Renal pelvis (tissue), 12 donors: ENCODE results near the gene ZSCAN25. TPM values are rescaled to one million over a fixed set of nuclear protein-coding genes. Genes with fewer than 3 reads are reported as not detected.
"Not testable (repeated sequence)": the region's sequence is repeated elsewhere in the genome, so short reads cannot be mapped to it uniquely, and the experiment has no call there.

ENCODE experiments used
- DNase-seq: peaks from one replicate; pipeline ENCODE4 v3.0.0-alpha.2; 2013
- long read RNA-seq, 16 experiments: transcript quantifications; one replicate each; lab custom pipeline, GENCODE V29; 2026
- polyA plus RNA-seq, 3 donors: library from polyadenylated mRNA; unstranded; fragments of 120-200 nt; gene quantifications; one replicate each; pipeline ENCODE4 v1.2.1, GENCODE V29; 2013; ENCODE audit not compliant: insufficient read length in 3 of 3

Gene ZSCAN25
- 10 to 100 TPM; 19.0 to 21.0 (median 20.8) TPM for polyA plus RNA-seq
- long read RNA-seq, donor 1, full-length matches to known transcripts, result 2 of 9 reads
- long read RNA-seq, donor 1, partial matches to known transcripts, result 7 of 9 reads
- long read RNA-seq, donor 1, other reads (novel, unspliced or antisense), result 0 of 9 reads
- long read RNA-seq, donor 2, full-length matches to known transcripts, result 3 of 15 reads
- long read RNA-seq, donor 2, partial matches to known transcripts, result 12 of 15 reads
- long read RNA-seq, donor 2, other reads (novel, unspliced or antisense), result 0 of 15 reads
- long read RNA-seq, donor 3, full-length matches to known transcripts, result 3 of 3 reads
- long read RNA-seq, donor 3, partial matches to known transcripts, result 0 of 3 reads
- long read RNA-seq, donor 3, other reads (novel, unspliced or antisense), result 0 of 3 reads
- long read RNA-seq, donor 4, full-length matches to known transcripts, result 1 of 1 reads
- long read RNA-seq, donor 4, partial matches to known transcripts, result 0 of 1 reads
- long read RNA-seq, donor 4, other reads (novel, unspliced or antisense), result 0 of 1 reads
- long read RNA-seq, donor 5, result 0 reads
- long read RNA-seq, donor 6, result 0 reads
- long read RNA-seq, donor 7, full-length matches to known transcripts, result 2 of 2 reads
- long read RNA-seq, donor 7, partial matches to known transcripts, result 0 of 2 reads
- long read RNA-seq, donor 7, other reads (novel, unspliced or antisense), result 0 of 2 reads
- long read RNA-seq, donor 8, partial matches to known transcripts, result 0 of 1 reads
- long read RNA-seq, donor 8, other reads (novel, unspliced or antisense), result 0 of 1 reads
- long read RNA-seq, donor 9, full-length matches to known transcripts, result 1 of 12 reads
- long read RNA-seq, donor 9, partial matches to known transcripts, result 11 of 12 reads
- long read RNA-seq, donor 9, other reads (novel, unspliced or antisense), result 0 of 12 reads
- long read RNA-seq, donor 10, partial matches to known transcripts, result 23 of 23 reads
- long read RNA-seq, donor 10, other reads (novel, unspliced or antisense), result 0 of 23 reads
- long read RNA-seq, donor 11, result 0 reads
- long read RNA-seq, donor 12, full-length matches to known transcripts, result 4 of 27 reads
- long read RNA-seq, donor 12, partial matches to known transcripts, result 23 of 27 reads
- long read RNA-seq, donor 12, other reads (novel, unspliced or antisense), result 0 of 27 reads
- long read RNA-seq, donor 13, result 0 reads
- long read RNA-seq, donor 14, full-length matches to known transcripts, result 5 of 5 reads
- long read RNA-seq, donor 14, partial matches to known transcripts, result 0 of 5 reads
- long read RNA-seq, donor 14, other reads (novel, unspliced or antisense), result 0 of 5 reads
- long read RNA-seq, donor 15, full-length matches to known transcripts, result 1 of 8 reads
- long read RNA-seq, donor 15, partial matches to known transcripts, result 7 of 8 reads
- long read RNA-seq, donor 15, other reads (novel, unspliced or antisense), result 0 of 8 reads
- long read RNA-seq, donor 16, full-length matches to known transcripts, result 2 of 2 reads
- long read RNA-seq, donor 16, partial matches to known transcripts, result 0 of 2 reads
- long read RNA-seq, donor 16, other reads (novel, unspliced or antisense), result 0 of 2 reads

DNA sequence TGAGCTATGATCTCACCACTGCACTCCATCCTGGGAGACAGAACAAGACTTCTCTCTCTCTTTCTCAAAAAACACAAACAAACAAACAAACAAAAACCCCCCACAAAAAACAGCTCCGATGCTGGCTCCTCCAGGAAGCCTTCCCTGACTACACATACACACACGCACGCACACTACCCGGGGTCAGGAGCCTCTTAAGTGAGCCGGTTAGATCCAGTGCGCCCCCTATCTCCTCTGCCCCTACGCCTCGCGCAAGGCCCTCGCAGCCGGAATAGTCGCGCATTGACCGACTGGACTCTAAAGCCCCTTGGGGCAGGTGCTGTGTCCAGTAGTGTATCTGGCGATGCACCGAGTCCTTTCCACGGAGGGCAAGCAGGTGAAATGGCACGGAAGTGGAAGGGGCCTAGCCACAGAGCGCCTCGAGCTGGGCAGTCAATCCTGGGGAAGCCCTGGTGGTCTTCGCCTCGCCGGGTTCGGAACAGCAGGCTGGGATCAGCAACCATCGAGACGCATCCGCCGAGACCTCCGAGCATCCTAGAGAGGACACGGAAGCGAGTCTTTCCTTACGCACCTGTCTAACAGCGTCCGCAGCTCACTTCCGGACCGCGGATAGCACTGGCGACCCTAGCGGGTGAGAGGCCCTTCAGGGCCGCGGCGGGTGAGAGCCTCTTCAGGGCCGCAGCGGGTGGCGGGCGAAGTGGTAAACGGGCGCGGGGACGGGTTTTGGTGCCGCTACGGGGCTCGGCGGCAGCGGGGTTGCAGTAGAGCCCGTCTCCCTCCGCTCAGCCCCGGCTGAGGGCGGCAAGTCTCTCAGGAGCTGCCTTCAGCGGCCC lies at the start of gene ZSCAN25:
Gene ZSCAN25 (plus strand): TSS at position 588 of the 833 bp plus-strand sequence. CDS start 2,661 bp downstream, outside the sequence.
- peak; percentile 95 for DNase-seq

- DNase-seq, result not testable (repeated sequence)
Observed at GRCh38 chr7:99568770-99569169, 48.0 kb upstream of the ZSCAN25 start.

DNA sequence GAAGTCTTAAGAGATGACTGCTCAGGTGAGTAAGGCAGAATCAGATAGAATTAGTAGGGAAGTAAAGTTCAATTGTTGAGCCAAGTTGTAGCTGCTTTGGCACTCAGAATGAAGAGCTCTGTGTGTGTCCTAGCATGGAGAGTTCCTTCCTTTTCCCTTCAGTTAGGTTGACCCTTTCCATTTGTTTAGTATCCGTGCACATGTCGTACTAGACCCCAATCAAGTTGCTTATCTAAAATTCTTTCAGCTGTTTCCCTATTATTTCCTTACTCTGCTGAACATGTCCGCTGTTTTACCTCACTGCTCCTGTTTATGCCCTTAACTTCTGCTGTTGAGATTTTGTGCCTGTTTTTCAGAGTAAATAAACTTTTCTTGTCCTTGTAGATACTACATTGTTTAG lies 45.0 kb upstream of the ZSCAN25 start:
- DNase-seq, result no peak

DNA sequence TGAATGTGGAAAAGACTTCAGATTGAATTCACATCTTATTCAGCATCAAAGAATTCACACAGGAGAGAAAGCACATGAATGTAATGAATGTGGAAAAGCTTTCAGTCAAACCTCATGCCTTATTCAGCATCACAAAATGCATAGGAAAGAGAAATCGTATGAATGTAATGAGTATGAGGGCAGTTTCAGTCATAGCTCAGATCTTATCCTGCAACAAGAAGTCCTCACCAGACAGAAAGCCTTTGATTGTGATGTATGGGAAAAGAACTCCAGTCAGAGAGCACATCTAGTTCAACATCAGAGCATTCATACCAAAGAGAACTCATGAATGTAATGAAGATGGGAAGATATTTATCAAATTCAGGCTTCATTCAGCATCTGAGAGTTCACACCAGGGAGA lies 43.5 kb upstream of the ZSCAN25 start:
- no peak for DNase-seq

DNA sequence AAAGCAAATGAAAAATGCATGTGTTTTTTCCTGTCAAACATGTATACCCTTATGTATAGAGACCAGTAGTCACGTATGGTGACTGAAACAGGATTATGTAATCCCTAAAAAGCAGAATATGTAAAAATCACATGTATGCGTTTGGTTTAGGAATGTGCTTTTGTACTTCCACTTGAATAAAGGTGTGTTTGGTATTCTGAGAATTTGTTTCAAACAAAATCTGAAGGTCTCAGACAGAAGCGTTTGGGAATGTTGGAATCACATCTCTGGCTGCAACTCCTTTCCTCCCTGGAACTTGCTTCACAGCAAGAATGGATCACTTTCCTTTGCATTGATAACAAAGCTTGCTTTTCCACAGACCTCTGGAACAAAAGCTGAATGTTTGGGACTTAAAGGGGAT lies 40.5 kb upstream of the ZSCAN25 start:
- no peak for DNase-seq

DNA sequence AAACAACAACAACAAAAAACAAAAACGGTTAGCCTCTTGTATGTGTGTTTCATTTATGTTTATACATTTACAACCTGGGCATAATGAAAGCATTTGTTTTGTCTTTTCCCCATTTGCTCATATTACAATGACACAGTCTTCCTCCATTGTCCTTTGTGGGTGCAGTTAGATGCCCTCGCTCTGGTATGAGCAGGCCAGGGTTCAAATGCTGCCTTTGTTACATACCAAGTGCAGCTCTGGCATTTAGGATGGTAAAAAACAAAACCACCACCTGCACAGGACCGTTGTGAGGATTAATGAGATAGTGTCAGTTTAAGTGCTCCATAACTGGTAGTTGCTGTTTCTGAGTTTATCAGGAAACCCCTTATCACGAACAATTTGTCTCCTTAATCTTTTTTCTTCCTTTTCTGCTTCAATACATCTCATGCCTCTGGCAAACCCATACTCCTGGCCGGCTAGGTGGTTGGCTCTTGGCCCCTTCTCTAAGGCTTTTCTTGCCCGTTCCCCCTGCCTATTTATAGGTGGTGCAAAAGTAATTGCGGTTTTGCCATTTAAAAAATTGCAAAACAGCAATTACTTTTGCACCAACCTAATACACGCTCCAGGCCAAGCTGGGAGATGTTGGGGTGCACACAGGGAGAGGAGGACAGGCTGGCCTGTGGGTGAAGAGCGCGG lies 37.3 kb upstream of the ZSCAN25 start:
- DNase-seq, result no peak

GRCh38 chr7:99579956-99580777 lies 36.6 kb upstream of the ZSCAN25 start:
- peak; percentile 53 for DNase-seq

GRCh38 chr7:99580778-99581332 lies 35.9 kb upstream of the ZSCAN25 start:
- not testable (repeated sequence) for DNase-seq

DNA sequence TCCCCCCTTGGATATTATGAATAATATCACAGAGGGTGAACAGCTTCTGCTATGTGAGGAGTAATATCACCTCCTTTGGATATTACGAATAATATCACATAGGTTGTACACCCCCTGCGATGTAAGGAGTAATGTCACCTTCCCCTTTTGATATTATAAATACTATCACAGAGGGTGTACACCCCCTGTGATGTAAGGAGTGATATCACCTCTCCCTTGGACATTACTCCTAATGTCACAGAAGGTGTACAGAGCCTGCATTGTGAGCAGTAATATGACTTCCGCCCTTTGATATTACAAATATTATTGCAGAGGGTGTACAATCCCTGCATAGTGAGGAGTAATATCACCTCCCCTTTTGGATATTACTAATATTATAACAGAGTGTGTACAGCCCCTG lies 27.9 kb upstream of the ZSCAN25 start:
- no peak for DNase-seq

GRCh38 chr7:99594948-99595745 lies 21.6 kb upstream of the ZSCAN25 start:
- DNase-seq, result no peak

GRCh38 chr7:99596408-99596955 lies 20.3 kb upstream of the ZSCAN25 start:
- no peak for DNase-seq

- no peak for DNase-seq
Observed at GRCh38 chr7:99597762-99598501, 18.8 kb upstream of the ZSCAN25 start, which contains the start of gene TMEM225B. TMEM225B (plus strand) TSS chr7:99598267; CDS start chr7:99604389, 6,122 bp downstream.

DNA sequence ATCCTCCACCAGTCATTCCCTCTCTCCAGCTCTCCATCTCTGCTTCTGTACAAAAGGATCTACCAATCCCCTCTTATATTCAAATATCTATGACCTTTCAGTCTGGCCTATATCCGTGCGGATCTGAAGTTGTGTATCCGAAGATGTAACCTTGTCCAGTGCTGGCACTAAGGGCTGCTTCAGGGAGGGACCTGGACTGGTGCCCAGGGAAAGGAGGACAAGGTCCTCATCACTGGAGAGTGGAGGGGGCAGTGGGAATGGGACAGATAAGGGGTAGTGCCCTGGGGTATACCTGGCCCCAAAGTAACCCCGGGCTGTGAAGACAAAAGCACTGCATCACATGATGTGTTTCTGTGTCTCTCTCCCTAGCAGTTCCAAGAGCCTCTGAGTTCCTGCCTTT lies 16.9 kb upstream of the ZSCAN25 start:
- no peak for DNase-seq

DNA sequence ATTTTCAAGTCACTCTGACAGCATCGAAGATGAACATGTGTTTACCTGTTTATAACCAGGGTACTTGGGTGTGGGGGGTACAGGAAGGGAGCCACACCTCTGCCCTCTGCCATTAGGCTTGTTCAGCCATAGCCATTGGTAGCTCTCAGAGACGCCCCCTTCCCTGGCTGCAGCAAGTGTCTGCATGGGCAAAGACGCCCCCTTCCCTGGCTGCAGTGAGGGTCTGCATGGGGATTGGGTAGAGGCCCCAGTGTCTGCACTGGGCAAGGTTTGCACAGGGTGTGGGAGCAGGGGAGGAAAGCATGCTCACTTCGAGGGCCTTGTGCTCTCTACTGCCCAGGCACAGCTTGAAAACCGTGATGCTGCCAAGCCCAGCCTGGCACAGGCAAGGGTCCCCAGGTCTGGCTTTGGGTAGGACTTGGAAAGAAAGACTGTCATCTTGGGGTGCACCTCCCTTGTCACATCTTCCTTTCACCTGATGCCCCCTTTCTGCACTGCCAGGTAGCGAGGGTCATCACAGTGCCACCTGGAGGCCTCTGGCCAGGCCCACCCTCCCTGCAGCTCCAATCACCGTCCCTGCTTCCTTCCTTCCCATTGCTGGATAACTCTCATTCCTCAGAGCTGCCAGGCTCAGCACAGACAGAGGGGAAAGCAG lies 15.0 kb upstream of the ZSCAN25 start:
- no peak for DNase-seq

- no peak for DNase-seq
Observed at GRCh38 chr7:99605527-99605926, 11.2 kb upstream of the ZSCAN25 start.

DNA sequence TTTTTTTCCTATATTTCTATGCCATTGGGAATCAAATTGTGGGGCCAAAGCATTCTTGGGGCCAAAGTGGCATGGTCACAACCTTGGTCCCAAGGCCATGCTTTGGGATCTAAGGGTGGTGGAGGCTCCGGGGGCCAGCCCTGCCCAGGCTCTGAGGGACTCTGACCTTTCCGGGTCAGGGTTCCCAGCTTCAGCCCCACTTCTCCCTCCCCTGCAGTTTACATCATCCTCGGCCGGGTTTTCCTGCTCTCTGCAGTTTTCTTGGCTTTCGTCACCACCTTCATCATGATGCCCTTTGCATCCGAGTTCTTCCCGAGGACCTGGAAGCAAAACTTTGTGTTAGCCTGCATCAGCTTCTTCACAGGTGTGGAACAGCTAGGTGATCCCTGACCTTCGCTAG lies 10.2 kb upstream of the ZSCAN25 start:
- no peak for DNase-seq
